ENCODE measurements around the gene GALNT17.

DNA sequence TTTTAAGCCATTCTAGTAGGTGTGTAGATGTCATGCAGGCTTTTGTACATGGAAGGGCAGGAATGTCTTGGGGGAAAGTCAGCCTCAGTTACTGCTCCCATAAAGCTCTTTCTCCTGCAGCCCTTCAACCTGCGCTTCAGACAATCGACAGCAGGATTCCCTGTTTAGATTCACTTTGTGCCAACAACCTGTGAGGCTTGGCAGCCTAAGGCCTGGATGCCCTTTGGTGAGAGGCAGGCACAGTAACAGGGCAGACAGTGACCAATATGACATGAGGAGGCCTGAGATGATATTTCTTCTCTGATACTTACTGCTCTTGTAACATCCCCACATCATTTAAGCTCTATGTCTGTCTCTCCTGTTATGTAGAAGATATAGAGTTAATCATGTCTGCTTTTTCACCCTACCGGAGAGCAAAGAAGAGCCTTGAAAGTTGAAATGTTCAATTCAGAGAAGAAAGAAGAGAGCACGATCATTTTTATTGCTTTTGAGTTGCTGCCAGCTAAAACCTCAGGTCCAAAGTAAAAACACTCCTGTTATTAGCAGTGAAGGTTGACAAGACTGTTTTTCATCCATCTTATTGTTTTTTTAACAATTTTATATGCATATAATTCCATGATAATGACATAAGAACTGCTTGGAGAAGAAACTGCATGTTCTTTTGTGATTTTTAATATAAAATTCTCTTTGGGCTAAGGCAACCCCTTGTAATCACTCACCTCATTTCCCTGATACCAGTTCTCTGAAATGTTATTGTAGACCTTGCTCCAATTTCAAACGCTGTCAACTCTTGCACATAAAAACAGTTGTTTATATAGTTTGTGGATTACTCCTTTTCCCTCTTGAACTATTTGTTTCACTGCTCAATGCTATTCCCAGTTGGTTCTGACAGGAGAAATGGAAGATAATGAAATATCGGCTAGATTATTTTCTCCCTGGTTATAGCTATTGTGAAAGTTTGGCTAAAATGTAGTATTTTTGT lies 140.9 kb downstream of the GALNT17 start:
- TF ChIP-seq, protein P1, sequence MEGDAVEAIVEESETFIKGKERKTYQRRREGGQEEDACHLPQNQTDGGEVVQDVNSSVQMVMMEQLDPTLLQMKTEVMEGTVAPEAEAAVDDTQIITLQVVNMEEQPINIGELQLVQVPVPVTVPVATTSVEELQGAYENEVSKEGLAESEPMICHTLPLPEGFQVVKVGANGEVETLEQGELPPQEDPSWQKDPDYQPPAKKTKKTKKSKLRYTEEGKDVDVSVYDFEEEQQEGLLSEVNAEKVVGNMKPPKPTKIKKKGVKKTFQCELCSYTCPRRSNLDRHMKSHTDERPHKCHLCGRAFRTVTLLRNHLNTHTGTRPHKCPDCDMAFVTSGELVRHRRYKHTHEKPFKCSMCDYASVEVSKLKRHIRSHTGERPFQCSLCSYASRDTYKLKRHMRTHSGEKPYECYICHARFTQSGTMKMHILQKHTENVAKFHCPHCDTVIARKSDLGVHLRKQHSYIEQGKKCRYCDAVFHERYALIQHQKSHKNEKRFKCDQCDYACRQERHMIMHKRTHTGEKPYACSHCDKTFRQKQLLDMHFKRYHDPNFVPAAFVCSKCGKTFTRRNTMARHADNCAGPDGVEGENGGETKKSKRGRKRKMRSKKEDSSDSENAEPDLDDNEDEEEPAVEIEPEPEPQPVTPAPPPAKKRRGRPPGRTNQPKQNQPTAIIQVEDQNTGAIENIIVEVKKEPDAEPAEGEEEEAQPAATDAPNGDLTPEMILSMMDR (IDR thresholded peaks at IDR 0.05; ENCODE audit: borderline replicate concordance, extremely low read depth, low read length, poor library complexity, severe bottlenecking), result no peak
- no peak for TF ChIP-seq EZH2 (IDR thresholded peaks at IDR 0.05; ENCODE audit: borderline replicate concordance, low read depth, low read length, severe bottlenecking)

Measured in DND-41 (cell line).